ENCODE data around the gene TTBK2. TPM values are rescaled to one million over a fixed set of nuclear protein-coding genes. Genes with fewer than 3 reads are reported as not detected.

The TTBK2 gene
- total RNA-seq, 1 donor from 2014 or later = 11.4 TPM

GRCh38 chr15:42691308-42691707 is 229.3 kb downstream of the TTBK2 start:
- DNase-seq = no peak

Small RNAs within 50 kb of the gene (small RNA-seq; reads per million reads assigned to genes)
- gene KRT8P50 (ENCODE audit: low replicate concordance) = not detected

Other genes starting within 250 kb of the TTBK2 start
- gene CDAN1, start 183.7 kb downstream of the TTBK2 start, total RNA-seq = 9.6 TPM
- 38.7 TPM for gene UBR1, start 185.3 kb upstream of the TTBK2 start, total RNA-seq
- 7.2 TPM for gene TMEM62, start 212.8 kb upstream of the TTBK2 start, total RNA-seq